ENCODE results near the gene MARCHF3. TPM values are rescaled to one million over a fixed set of nuclear protein-coding genes. Genes with fewer than 3 reads are reported as not detected.

The MARCHF3 gene
- total and polyA plus RNA-seq, 2 of the 13 experiments (the other 11 are each of a cell fraction or from before 2014, with no cell fraction given), result 4.8 to 11.9 TPM

- TF ChIP-seq KIAA2018 (CRISPR knock-in tag; IDR thresholded peaks at IDR 0.05; ENCODE audit: borderline replicate concordance) (no peak), ZNF672 (CRISPR knock-in tag; IDR thresholded peaks at IDR 0.05) (no peak), NFKBIZ (CRISPR knock-in tag; IDR thresholded peaks at IDR 0.05) (peak; percentile 42; the same call in 1 of the 2 replicates), ZNF30 (CRISPR knock-in tag; IDR thresholded peaks at IDR 0.05) (no peak), ZNF354B (CRISPR knock-in tag; IDR thresholded peaks at IDR 0.05) (no peak), POGZ (CRISPR knock-in tag; IDR thresholded peaks at IDR 0.05) (peak; percentile 76), ZNF567 (CRISPR knock-in tag; IDR thresholded peaks at IDR 0.05; ENCODE audit: borderline replicate concordance) (no peak; the same call in 1 of the 2 replicates), ZNF83 (CRISPR knock-in tag; IDR thresholded peaks at IDR 0.05; ENCODE audit: borderline replicate concordance) (no peak), ATF7-NPFF (CRISPR knock-in tag; IDR thresholded peaks at IDR 0.05; ENCODE audit: low read depth) (peak; percentile 87), ZNF878 (CRISPR knock-in tag; IDR thresholded peaks at IDR 0.05) (peak; percentile 93), TMF1 (CRISPR knock-in tag; IDR thresholded peaks at IDR 0.05; ENCODE audit: low read depth) (peak; percentile 70; the same call in 1 of the 2 replicates), ZNF777 (CRISPR knock-in tag; IDR thresholded peaks at IDR 0.05) (peak; percentile 94), JDP2 (CRISPR knock-in tag; IDR thresholded peaks at IDR 0.05; ENCODE audit: borderline replicate concordance) (no peak), ZNF737 (CRISPR knock-in tag; IDR thresholded peaks at IDR 0.05; ENCODE audit: borderline replicate concordance) (no peak), SSRP1 (CRISPR knock-in tag; IDR thresholded peaks at IDR 0.05) (no peak), ETV6 (CRISPR knock-in tag; conservative IDR thresholded peaks at IDR 0.05) (peak; percentile 86; the same call in 1 of the 2 replicates)
- TF ChIP-seq, protein P1, sequence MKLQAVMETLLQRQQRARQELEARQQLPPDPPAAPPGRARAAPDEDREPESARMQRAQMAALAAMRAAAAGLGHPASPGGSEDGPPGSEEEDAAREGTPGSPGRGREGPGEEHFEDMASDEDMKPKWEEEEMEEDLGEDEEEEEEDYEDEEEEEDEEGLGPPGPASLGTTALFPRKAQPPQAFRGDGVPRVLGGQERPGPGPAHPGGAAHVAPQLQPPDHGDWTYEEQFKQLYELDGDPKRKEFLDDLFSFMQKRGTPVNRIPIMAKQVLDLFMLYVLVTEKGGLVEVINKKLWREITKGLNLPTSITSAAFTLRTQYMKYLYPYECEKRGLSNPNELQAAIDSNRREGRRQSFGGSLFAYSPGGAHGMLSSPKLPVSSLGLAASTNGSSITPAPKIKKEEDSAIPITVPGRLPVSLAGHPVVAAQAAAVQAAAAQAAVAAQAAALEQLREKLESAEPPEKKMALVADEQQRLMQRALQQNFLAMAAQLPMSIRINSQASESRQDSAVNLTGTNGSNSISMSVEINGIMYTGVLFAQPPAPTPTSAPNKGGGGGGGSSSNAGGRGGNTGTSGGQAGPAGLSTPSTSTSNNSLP (IDR thresholded peaks at IDR 0.05; ENCODE audit: low read depth, low read length), result no peak
- TF ChIP-seq, protein P2, sequence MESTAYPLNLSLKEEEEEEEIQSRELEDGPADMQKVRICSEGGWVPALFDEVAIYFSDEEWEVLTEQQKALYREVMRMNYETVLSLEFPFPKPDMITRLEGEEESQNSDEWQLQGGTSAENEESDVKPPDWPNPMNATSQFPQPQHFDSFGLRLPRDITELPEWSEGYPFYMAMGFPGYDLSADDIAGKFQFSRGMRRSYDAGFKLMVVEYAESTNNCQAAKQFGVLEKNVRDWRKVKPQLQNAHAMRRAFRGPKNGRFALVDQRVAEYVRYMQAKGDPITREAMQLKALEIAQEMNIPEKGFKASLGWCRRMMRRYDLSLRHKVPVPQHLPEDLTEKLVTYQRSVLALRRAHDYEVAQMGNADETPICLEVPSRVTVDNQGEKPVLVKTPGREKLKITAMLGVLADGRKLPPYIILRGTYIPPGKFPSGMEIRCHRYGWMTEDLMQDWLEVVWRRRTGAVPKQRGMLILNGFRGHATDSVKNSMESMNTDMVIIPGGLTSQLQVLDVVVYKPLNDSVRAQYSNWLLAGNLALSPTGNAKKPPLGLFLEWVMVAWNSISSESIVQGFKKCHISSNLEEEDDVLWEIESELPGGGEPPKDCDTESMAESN (CRISPR knock-in tag; conservative IDR thresholded peaks at IDR 0.05), result peak; percentile 88
Measured at GRCh38 chr5:127030259-127031146, at the start of gene MARCHF3 (continued).
